PC-9 (cell line): ENCODE data around the gene SDK1. TPM values are rescaled to one million over a fixed set of nuclear protein-coding genes. Genes with fewer than 3 reads are reported as not detected.

Experiments used
- BruUV-seq: library from RNA; stranded (reverse); fragments of 400-500 nt; replicated peaks from 2 replicates; lab custom pipeline; 2021; lab: Mats Ljungman, UMichigan
- CTCF ChIA-PET: fragments of 300-600 bp; sonication (Branson Sonifier 250); formaldehyde crosslinking; loops from one replicate; lab custom pipeline; 2022; ENCODE audit warnings: antibody characterized with exemption; lab: Charles Lee
- POLR2A ChIA-PET: fragments of 300-600 bp; sonication (Branson Sonifier 250); formaldehyde crosslinking; loops from one replicate; lab custom pipeline; 2022; ENCODE audit warnings: antibody characterized with exemption; ENCODE audit not compliant: unreplicated experiment; lab: Charles Lee
- DNase-seq, 2 experiments: peaks; one replicate each; pipeline versions ENCODE4 v3.0.0 to v3.0.0-alpha.2; 2015 to 2022; ENCODE audit warnings: mixed read lengths in 1 of 2
- H2AFZ ChIP-seq: fragments of 200-600 bp; sonication (generic); 2 replicates; pipeline ENCODE4 v1.8.1; 2017; ENCODE audit warnings: antibody characterized with exemption
- H3F3A ChIP-seq: fragments of 200-600 bp; sonication (generic); 2 replicates; pipeline ENCODE4 v1.8.1; 2017; ENCODE audit warnings: antibody characterized with exemption, mild to moderate bottlenecking, low read depth; ENCODE audit not compliant: insufficient read depth
- H3K27ac ChIP-seq: fragments of 200-600 bp; sonication (generic); 2 replicates; pipeline ENCODE4 v1.6.1; 2016; ENCODE audit warnings: mixed run types
- H3K27me3 ChIP-seq: fragments of 200-600 bp; sonication (generic); 2 replicates; pipeline ENCODE4 v1.6.1; 2016; ENCODE audit warnings: low read depth, mixed run types; ENCODE audit not compliant: insufficient read depth
- H3K36me3 ChIP-seq: fragments of 200-600 bp; sonication (generic); 2 replicates; pipeline ENCODE4 v1.6.1; 2016; ENCODE audit warnings: low read depth, mixed run types
- H3K4me1 ChIP-seq: fragments of 200-600 bp; sonication (generic); replicated peaks from 2 replicates; pipeline ENCODE4 v1.6.1; 2016; ENCODE audit warnings: mixed run types; ENCODE audit not compliant: insufficient read depth
- H3K4me2 ChIP-seq: fragments of 200-600 bp; sonication (generic); 2 replicates; pipeline ENCODE4 v1.6.1; 2017; ENCODE audit warnings: mixed run types
- H3K4me3 ChIP-seq: fragments of 200-600 bp; sonication (generic); 2 replicates; pipeline ENCODE4 v1.6.1; 2016; ENCODE audit warnings: mixed run types
- H3K79me2 ChIP-seq: fragments of 200-600 bp; sonication (generic); 2 replicates; pipeline ENCODE4 v1.6.1; 2017; ENCODE audit warnings: low read depth, mixed run types
- H3K9me2 ChIP-seq: fragments of 200-600 bp; sonication (generic); 2 replicates; pipeline ENCODE4 v1.8.1; 2017; ENCODE audit warnings: mild to moderate bottlenecking; ENCODE audit not compliant: insufficient read depth
- H3K9me3 ChIP-seq: fragments of 200-600 bp; sonication (generic); 2 replicates; pipeline ENCODE4 v1.8.1; 2016; ENCODE audit warnings: low read depth; ENCODE audit not compliant: insufficient read depth
- H4K20me1 ChIP-seq: fragments of 200-600 bp; sonication (generic); 2 replicates; pipeline ENCODE4 v1.8.1; 2017; ENCODE audit not compliant: insufficient read depth
- CTCF ChIP-seq: fragments of 200-600 bp; sonication (generic); conservative IDR thresholded peaks from 2 replicates; pipeline ENCODE4 v1.6.1; 2017; ENCODE audit warnings: mixed run types, antibody characterized with exemption, mild to moderate bottlenecking, moderate library complexity
- EZH2 ChIP-seq: fragments of 200-600 bp; sonication (generic); IDR thresholded peaks from 2 replicates; pipeline ENCODE4 v1.8.0; 2017; ENCODE audit warnings: antibody characterized with exemption, low read depth
- intact Hi-C: fragments of 100-400 bp; cut with micrococcal nuclease; formaldehyde crosslinking; loops from one replicate; pipeline ENCODE4 v1.10.0; 2022; ENCODE audit not compliant: unreplicated experiment
- total RNA-seq: library from RNA; stranded (reverse); gene quantifications from 2 replicates; pipeline ENCODE4 v1.2.3, GENCODE V29; 2021

SDK1 gene
- total RNA-seq, 1 experiment from 2014 or later: not detected

GRCh38 chr7:4185721-4186512, 884.9 kb downstream of the SDK1 start:
- ChIA-PET POLR2A (no interaction called here), CTCF (no interaction called here)
- BruUV-seq: no TSS peak

GRCh38 chr7:4186513-4186780, 885.4 kb downstream of the SDK1 start:
- no peaks in the 10 kb centered on the region; the same call in 1 of the 2 replicates for H4K20me1 ChIP-seq
- BruUV-seq: no TSS peak
- TF ChIP-seq EZH2: no peak
- TF ChIP-seq CTCF: no peak
- ChIA-PET POLR2A (no interaction called here), CTCF (no interaction called here)
- intact Hi-C loops: no loop called here
- H3K27ac ChIP-seq: no peak overlapping the region
- no peaks in the 10 kb centered on the region for H3F3A ChIP-seq
- H3K27me3 ChIP-seq: peaks cover 99% of the 10 kb centered on the region
- H3K4me1 ChIP-seq: no peaks in the 10 kb centered on the region
- no peak overlapping the region for H3K4me3 ChIP-seq
- H3K9me3 ChIP-seq: no peaks in the 10 kb centered on the region
- H3K36me3 ChIP-seq: no peaks in the 10 kb centered on the region
- no peak for DNase-seq
- H3K79me2 ChIP-seq: no peaks in the 10 kb centered on the region
- H2AFZ ChIP-seq: no peak overlapping the region
- H3K9me2 ChIP-seq: no peaks in the 10 kb centered on the region
- no peak overlapping the region for H3K4me2 ChIP-seq

More at GRCh38 chr7:4185721-4186512, 884.9 kb downstream of the SDK1 start:
- H3K9me2 ChIP-seq: no peaks in the 10 kb centered on the region
- H3K4me2 ChIP-seq: no peak overlapping the region
- TF ChIP-seq CTCF (no peak), EZH2 (no peak)
- no peak overlapping the region for H2AFZ ChIP-seq
- no peaks in the 10 kb centered on the region for H3K79me2 ChIP-seq
- no peaks in the 10 kb centered on the region for H3K36me3 ChIP-seq
- H3K4me1 ChIP-seq: no peaks in the 10 kb centered on the region
- no peaks in the 10 kb centered on the region; the same call in 1 of the 2 replicates for H4K20me1 ChIP-seq
- peaks cover 99% of the 10 kb centered on the region for H3K27me3 ChIP-seq
- no peak for DNase-seq
- H3K4me3 ChIP-seq: no peak overlapping the region
- H3F3A ChIP-seq: no peaks in the 10 kb centered on the region
- H3K27ac ChIP-seq: no peak overlapping the region
- no peaks in the 10 kb centered on the region for H3K9me3 ChIP-seq
- intact Hi-C loops: no loop called here

- no peak overlapping the region for H2AFZ ChIP-seq
- H3K9me2 ChIP-seq: no peaks in the 10 kb centered on the region
- H3K9me3 ChIP-seq: no peaks in the 10 kb centered on the region
- no peaks in the 10 kb centered on the region; the same call in 1 of the 2 replicates for H4K20me1 ChIP-seq
- no peaks in the 10 kb centered on the region for H3F3A ChIP-seq
- intact Hi-C loops: no loop called here
- no peaks in the 10 kb centered on the region for H3K79me2 ChIP-seq
- no peak for TF ChIP-seq CTCF
- TF ChIP-seq EZH2: no peak
- H3K4me2 ChIP-seq: no peak overlapping the region
- no peak overlapping the region for H3K4me3 ChIP-seq
- no peak overlapping the region for H3K27ac ChIP-seq
- peaks cover 90% of the 10 kb centered on the region for H3K27me3 ChIP-seq
- H3K4me1 ChIP-seq: no peaks in the 10 kb centered on the region
- POLR2A ChIA-PET: no interaction called here
- CTCF ChIA-PET: no interaction called here
- no peak for DNase-seq
- no TSS peak for BruUV-seq
- no peaks in the 10 kb centered on the region for H3K36me3 ChIP-seq
Observed at GRCh38 chr7:4188651-4189050, 887.6 kb downstream of the SDK1 start.
